Prostate gland (tissue), 2 donors: ENCODE data around the gene CPSF7.

Experiments
- CTCF ChIP-seq, 4 experiments: fragments of 200-600 bp in 2 of 4; fragments of 450-650 bp in 2 of 4; sonication (generic) in 2 of 4; IDR thresholded peaks; 1 replicate in 3 of 4; 2 replicates in 1 of 4; pipeline ENCODE4 v1.5.1; 2016 to 2019; ENCODE audit warnings: antibody characterized with exemption in 4 of 4, mild to moderate bottlenecking in 2 of 4, moderate library complexity in 2 of 4
- POLR2A ChIP-seq: fragments of 450-650 bp; IDR thresholded peaks from one replicate; pipeline ENCODE4 v1.6.1; 2016; ENCODE audit warnings: antibody characterized with exemption, mild to moderate bottlenecking
- POLR2AphosphoS5 ChIP-seq: sonication (generic); formaldehyde crosslinking; IDR thresholded peaks from one replicate; pipeline ENCODE4 v1.6.1; 2017; ENCODE audit warnings: antibody characterized with exemption

DNA sequence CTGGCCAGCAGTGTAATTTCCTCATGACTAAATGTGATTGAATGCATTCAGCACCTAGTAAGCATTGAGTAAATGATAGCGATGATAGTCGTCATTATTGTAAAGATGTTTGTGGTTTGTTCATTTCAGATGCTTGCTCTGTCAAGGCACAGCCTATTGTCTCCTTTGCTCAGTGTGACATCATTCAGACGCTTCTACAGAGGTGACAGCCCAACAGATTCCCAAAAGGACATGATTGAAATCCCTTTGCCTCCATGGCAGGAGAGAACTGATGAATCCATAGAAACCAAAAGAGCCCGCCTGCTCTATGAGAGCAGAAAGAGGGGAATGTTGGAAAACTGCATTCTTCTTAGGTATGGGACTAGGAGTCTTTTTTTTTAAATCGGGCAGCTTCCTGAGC lies 7.7 kb upstream of the CPSF7 start:
- TF ChIP-seq CTCF (IDR thresholded peaks at IDR 0.05) (no peak), POLR2A (no peak), POLR2AphosphoS5 (no peak)
